Retinal pigment epithelial cell (primary cell): Measurements from ENCODE around the gene SPATS2L.

ENCODE experiments used
- DNase-seq: peaks from one replicate; pipeline ENCODE4 v3.0.0-alpha.2; 2010; ENCODE audit warnings: low read depth
- H3K4me3 ChIP-seq: 2 replicates; pipeline ENCODE4 v1.5.1; 2011; ENCODE audit warnings: mild to moderate bottlenecking, low read length, control low read depth, moderate library complexity
- CTCF ChIP-seq: conservative IDR thresholded peaks from 2 replicates; pipeline ENCODE4 v1.5.1; 2011; ENCODE audit warnings: low read depth, low read length, control low read depth, inconsistent platforms

Gene SPATS2L

GRCh38 chr2:200305797-200306195 lies 697 bp upstream of the SPATS2L start:
- no peak for TF ChIP-seq CTCF
- no peak for DNase-seq

GRCh38 chr2:200306931-200307723 lies 634 bp downstream of the SPATS2L start:
- TF ChIP-seq CTCF: no peak
- peak overlapping the region; percentile 83 for H3K4me3 ChIP-seq
- DNase-seq: no peak

More at GRCh38 chr2:200305797-200306195, 697 bp upstream of the SPATS2L start:
- H3K4me3 ChIP-seq: peak overlapping the region; percentile 83

- TF ChIP-seq CTCF: no peak
- H3K4me3 ChIP-seq: peak overlapping the region; percentile 83
- no peak for DNase-seq
These were observed 1.4 kb downstream of the SPATS2L start for GRCh38 chr2:200307724-200308545.

GRCh38 chr2:200308546-200309295 lies 2.2 kb downstream of the SPATS2L start:
- H3K4me3 ChIP-seq: peak overlapping the region; percentile 83
- no peak for DNase-seq

GRCh38 chr2:200309296-200310049 lies 3.0 kb downstream of the SPATS2L start:
- DNase-seq: no peak
- no peak overlapping the region for H3K4me3 ChIP-seq
- no peak for TF ChIP-seq CTCF

More at GRCh38 chr2:200308546-200309295, 2.2 kb downstream of the SPATS2L start:
- TF ChIP-seq CTCF: peak; percentile 15

GRCh38 chr2:200310545-200310971 lies 4.1 kb downstream of the SPATS2L start:
- H3K4me3 ChIP-seq: no peak overlapping the region
- DNase-seq: no peak
- TF ChIP-seq CTCF: no peak
